Vagina (tissue), 2 donors: ENCODE data around the gene DAPK3.

Experiments
- CTCF ChIP-seq, 3 experiments: fragments of 450-650 bp in 2 of 3; fragments of 200-600 bp in 1 of 3; sonication (generic) in 1 of 3; IDR thresholded peaks; one replicate each; pipeline ENCODE4 v1.5.1; 2017 to 2019; ENCODE audit warnings: antibody characterized with exemption in 3 of 3, mild to moderate bottlenecking in 2 of 3, moderate library complexity in 2 of 3
- POLR2AphosphoS5 ChIP-seq, 2 donors: sonication (generic); formaldehyde crosslinking; IDR thresholded peaks; one replicate each; pipeline ENCODE4 v1.9.0; 2017; ENCODE audit warnings: antibody characterized with exemption in 2 of 2, mild to moderate bottlenecking in 2 of 2, low read depth in 1 of 2; ENCODE audit not compliant: insufficient read depth in 1 of 2

GRCh38 chr19:3983936-3984583 lies 13.2 kb upstream of the DAPK3 start:
- TF ChIP-seq CTCF (IDR thresholded peaks at IDR 0.05) (no peak), POLR2AphosphoS5 (IDR thresholded peaks at IDR 0.05; ENCODE audit: insufficient read depth in 1 of 2, low read depth in 1 of 2) (peak in 1 of 2 donors; percentile 58)
